GM19452 (cell line): ENCODE measurements around the gene TUG1.

Experiments
- ATAC-seq: cut with Tn5 transposase; IDR thresholded peaks from one replicate; pipeline ENCODE4 v1.9.1; 2021; ENCODE audit not compliant: unreplicated experiment

TUG1 gene

DNA sequence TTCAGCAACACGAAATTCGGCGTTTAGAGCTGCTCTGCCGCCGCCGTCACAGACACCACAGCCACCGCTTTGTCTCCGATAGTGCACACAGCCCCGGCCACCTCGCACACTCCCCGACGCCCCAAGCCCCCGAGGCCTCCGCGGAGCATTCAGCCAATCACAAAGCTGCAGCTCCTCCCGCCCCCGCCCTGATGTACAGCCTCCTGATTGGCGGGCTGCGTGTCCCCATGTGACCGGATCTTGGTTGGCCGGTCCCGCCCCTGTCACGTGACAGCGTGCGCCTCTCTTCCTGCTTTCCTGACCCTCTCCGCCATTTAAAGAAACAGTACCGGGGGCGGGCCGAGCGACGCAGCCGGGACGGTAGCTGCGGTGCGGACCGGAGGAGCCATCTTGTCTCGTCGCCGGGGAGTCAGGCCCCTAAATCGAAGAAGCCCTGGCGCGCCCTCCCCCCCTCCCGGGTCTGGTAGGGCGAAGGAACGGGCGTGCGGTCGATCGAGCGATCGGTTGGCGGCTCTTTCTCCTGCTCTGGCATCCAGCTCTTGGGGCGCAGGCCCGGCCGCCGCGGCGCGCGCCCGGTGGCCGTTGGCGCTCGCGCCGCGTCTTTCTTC, at the start of gene TUG1:
TUG1 (plus strand) TSS at position 342 of the 608 bp plus-strand sequence.
- ATAC-seq = peak; percentile 83

DNA sequence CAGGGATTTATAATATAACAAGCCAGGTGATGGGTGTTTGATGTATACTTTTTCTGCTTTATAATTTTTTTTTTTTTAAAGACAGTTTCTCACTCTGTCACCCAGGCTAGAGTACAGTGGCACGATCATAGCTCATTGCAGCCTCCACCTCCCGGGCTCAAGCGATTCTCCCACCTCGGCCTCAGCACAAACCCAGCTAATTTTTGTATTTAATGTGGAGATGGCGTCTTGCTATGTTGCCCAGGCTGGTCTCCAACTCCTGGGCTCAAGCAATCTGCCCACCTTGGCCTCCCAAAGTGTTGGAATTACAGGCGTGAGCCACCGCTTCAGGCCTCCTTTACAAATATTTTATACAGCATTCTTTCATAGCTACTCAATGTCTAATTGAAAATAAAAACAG, 49.1 kb upstream of the TUG1 start:
- ATAC-seq = no peak

DNA sequence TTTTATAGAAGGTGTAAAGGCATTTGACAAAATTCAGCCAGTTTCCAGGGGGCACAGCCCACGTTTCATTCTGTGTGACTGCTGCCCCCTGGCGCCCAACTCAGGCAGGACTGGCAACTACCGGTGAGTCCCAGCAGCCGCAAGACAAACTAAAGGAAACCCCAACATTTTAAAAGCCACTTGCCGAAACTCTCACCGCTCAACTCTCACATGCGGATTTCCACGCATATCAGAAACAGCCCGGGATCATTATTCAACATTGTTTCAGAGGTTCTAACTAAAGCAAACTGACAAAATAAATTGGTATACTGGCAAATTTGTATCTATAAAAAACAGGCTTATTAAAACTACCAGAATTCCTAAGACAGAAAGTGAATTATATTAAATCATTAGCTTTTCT, 48.7 kb upstream of the TUG1 start:
- ATAC-seq = no peak

DNA sequence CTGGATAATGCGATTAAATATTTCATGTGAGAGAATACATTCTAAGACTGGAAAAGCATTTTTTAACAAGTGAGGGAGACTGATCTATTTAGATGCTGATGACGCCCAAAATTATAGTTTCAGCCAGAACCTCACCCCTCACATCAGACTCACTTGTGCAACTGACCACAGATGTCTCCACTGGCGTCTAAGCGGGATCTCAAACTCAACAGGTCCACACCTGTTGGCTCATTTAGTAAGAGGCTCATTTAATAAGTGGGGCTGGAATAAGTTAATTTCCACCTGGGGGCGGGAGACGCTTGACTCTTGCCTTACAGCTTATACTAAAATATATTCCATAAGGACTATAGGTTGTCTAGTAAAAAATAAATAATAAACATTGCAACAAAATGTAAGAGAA, 48.0 kb upstream of the TUG1 start:
- no peak for ATAC-seq

DNA sequence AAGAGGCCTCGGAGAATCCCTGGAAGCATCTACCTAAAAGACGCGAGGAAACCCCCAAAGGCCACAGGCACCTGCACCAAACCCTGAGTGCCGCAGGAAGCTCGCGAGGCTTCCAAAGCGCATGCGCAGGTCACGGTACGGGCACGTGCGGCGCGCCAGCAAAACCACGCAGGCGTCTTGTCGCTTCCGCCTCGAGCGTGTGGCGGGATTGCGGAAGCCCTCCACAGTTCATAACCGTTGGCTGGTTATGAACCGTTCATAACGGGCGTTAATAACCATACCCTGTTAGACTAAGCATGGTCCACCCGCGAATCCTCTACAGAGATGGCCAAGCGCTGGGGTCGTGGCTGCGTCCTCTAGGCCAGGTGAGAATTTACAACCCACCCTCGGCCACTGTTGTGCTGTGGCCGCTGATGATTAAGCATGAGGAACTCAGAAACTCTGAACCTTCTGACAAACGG, 46.9 kb upstream of the TUG1 start:
- ATAC-seq = no peak

DNA sequence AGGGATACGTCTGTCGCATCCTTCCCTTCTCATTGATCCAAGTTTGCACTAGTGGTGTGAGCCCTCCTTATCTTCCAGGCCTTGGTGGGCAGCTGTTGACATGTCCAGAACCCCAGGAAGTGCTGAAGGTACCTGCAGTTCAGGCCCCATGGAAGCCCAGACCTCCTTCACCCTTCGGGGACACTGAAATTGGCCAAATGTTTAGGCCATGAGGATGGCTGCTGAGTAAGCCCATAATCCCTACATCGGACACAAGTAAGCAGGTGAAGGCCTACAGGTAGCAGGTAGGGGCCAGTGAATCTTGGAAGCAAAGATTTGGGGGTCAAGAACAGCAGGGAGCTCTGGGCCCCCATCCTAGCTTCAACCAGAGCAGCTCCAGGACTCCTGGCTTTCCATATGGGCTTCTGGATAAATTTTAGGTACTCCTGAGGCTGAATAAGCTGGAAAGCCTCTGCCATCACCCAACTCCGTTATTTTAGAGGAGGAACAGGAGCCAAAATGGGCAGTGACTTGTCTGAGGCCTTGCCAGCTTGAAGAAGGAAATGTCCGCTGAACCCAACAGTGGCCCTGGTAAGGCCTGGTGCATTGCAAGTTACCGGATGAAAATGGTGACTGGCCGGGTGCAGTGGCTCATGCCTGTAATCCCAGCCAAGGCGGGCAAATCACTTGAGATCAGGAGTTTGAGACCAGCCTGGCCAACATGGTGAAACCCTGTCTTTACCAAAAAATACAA, 45.7 kb upstream of the TUG1 start:
- ATAC-seq = no peak

DNA sequence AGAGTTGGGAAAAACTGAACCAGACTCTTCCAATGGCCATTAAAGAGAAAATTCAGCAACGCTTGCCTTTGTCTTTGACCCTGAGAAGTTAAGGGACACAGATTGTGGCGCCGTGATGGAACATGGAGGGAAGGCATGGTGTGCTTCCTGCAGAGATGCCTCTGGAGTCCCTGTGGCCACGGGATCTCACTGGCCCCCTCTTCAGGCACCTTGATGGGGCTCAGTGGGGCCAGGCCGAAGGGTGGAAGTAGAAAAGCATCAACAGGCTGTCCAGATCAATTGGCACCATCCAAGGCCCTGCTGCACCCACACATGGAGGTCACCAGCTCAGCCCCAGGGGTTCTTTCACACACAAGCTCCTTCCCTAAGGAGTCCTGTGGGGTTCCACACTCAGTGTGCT, 43.4 kb upstream of the TUG1 start:
- no peak for ATAC-seq

DNA sequence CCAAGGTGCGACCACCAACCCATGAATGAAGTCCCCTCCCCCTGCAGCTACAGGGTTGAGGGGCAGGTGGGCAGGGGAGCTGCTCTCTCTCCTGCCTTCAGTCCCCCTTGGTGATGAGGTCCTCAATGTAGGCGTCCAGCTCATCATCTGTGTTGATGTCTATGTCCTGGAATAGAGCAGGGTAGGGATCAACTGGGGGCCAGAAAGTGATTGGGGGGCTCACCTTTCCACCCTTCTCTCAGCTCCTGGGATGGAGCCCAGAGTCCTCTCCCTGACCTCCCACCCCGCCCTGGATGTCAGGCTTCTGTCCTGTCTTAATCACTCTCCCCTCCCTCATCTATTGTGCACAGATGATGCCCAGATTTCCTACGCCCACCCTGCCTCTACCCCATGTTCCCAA, 42.4 kb upstream of the TUG1 start:
- ATAC-seq = no peak

DNA sequence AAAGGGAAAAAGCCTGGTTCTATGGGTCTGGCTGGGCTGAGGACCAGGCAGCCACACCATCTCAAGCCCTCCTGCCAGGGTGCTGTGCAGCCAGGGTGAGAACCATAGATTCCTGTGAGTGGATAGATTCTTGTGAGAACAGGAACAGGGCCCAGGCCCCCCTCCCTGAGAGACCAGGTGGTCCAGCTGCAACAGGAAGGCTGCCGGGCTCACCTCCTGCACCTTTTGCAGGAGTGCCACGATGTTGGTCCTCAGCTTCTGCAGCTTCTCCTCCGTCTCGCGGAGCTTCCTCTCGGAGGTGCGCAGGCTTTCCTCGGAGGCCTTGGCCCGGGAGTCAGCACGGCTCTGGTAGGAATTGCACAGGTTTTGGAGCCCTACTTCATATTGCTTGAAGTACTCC, 41.3 kb upstream of the TUG1 start:
- ATAC-seq = no peak

DNA sequence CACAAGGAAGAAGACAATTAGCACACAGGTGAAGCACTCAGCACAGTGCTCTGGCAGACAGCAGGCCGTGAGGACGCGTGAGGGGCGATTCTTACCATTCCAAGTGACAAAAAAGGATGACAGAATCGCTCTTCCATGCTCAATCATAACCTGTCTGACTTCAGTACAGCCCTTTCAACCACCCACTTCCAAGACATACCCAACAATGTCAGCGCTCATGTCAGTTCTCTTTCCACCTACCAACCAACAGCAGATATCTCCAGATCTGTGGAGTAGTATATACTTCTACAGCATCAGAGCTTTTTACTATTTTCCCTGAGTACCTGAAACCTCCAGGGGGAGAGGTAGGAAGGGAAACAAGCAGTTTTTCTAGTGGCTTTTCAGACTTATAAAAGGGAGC, 40.7 kb upstream of the TUG1 start:
- no peak for ATAC-seq

DNA sequence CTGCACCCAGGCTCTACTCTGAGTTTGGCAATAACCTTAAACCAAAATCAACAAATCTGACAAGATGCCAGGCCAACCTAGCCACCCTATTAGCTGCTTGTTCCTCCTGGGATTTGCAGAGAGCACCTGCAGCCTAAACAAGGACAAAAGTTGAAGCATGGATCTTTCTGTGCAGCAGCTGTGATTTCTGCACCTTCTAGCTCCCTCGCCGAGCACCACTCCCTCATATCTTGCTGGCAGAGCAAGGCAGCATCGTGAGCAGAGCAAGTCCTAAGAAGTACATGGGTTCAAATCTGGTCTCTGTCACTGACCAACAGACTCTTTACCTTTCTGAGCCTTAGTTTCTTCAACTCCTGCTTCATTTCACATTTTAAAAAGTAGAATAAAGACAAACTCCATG, 38.8 kb upstream of the TUG1 start:
- ATAC-seq = no peak

DNA sequence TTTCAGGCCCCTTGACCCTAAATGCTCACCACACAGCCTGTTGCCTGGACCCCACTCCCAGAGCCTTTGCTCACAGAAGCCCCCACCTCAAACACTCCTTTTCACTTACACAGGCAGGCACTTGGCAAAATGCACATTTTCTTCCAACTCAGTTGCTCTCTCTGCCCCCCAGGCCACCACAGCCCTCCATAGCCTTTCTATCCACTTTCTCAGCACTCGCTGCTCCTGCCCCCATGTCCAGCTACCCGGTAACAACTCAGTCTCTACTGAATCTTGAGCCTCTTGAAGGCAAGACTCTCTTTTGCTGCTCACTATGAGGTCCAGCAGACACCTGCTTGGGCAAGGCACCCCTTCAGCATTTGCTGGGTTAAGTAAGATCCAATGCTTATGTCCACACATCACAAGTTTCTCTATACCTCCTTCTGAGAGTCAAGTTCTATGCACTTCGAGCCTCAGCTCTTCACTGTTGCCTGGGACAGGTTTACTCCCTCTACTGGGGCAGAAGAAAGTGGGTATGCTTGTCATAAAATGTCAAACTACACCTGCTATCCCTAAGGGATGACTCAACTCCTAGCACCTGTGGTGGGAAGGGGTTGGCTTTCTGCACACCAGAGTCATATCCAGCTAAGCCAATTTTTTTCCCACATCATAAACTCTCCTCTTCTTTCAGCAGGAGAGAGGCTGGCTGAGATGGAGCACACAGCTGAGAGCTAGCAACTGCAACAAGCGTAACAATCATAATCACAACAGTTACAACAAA, 37.3 kb upstream of the TUG1 start:
- no peak for ATAC-seq

DNA sequence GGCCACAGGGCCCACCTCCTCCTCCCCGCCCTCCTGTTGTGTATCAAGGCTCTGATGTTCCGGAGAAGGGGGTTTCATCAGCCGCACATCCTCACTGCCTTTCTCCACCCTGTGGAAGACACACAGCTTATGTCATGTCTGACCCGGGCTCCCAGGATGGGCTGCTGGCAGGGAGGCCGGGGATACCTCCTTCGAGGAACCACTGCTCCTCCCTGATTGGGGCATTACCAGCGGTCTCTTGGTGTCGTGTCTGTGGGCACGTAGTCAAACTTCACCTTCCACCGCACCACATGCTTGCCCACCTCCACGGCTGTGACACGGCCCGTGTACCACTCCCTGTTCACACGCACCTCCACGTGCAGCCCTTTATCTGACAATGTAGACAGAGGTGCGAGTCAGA, 36.4 kb upstream of the TUG1 start:
- no peak for ATAC-seq

DNA sequence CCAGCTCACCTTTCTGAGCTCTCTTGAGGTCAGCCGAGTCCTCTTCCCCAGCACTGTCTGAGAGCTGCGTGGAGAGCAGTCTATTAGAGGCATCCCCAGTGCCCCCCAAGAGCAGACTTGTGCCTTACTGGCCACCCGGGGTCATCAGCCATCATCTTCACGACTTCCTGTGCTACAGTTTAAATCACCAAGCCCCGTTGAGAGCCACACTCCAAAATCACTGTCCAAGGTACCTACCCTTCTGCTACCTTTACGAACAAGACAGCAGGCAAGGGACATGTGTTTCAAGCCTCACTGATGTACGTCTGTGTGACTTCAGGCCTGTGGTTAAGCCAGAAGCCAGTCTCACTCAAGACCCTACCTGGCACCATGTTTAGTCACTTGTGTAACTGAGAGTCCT, 35.6 kb upstream of the TUG1 start:
- no peak for ATAC-seq

DNA sequence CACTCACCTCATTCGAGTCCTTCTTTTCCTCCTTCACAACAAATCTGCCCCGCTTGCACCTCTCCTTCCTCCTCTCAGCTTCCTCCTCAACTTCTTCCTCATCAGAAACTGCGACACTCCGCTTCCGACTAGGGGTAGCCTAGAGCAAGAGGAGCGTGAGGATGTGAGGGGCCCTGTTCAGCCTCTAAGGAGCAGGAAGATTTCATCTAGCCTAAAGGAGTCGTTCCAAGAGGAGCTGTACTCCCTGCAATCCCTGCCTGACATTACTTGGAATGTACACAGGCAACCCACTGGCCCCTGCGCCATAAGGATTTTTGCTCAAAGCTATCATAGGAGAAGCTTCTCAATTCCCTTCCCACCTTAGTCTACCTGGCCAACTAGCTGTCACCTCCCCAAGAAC, 35.0 kb upstream of the TUG1 start:
- no peak for ATAC-seq

DNA sequence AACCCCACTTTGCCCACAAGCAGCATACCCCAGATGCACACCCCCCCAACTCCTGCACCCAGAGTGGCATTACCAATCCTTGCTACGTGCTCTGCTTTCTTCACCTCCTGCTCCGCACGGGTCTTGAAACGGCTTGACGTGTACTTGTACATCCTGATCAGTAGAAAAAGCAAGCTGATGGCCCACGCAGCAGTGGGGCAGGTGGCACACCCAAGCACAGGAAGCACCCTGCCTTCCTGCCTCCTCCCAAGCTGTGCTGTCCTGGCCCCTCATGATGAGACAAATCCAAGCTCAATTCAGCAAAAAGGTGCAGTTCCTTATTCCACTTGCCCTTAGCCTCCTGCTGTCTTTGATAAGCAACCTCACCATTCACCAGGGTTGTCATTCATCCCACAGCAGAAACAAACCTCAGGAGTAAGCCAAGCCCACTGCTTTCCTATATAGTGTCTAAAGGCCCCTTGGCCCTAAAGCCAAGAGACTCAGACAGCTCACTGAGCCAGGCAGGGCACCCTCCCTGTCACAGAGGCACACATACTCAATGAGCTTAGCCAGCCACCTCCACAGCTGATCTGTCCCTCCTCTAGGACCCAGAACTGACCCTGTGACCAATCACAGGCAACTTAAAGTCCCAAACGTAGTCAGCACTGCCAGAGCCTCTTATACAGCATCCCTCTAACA, 28.2 kb upstream of the TUG1 start:
- no peak for ATAC-seq

DNA sequence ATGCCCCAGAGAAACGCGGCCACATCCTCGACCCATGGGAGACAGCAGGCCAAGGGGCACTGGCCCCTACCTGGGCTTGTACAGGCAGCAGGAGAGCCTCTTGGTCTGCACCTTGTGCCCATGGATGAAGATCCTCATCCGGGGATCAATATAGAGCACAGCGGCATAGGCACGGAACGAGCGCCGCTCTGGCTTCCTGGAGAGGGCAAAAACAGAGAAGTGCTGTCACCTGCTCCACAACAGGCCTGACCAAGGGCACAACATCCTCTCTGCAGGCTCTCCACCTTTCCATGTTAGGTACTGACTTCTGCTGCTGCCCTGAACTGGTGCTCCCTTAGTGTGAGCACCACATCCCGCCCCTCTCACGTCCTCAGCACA, 27.7 kb upstream of the TUG1 start:
- no peak for ATAC-seq

DNA sequence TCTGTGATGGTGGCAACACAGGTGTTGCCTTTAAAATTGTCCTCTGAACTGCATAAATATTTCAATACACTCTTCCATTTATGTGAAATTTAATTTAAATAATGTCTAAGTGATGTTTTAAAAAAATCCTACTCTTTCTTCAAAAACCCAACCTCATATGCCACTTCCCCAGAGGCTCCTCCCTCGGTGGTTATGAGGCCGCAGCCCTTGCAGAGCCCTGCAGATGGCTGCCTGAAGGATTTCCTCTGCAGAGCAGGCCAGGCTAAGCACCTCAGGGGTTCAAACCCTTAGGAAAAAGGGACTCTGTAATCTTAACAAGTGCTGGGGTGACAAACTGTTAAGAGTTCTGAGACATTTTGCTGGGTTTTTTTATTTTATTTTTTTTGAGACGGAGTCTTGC, 25.7 kb upstream of the TUG1 start:
- no peak for ATAC-seq

DNA sequence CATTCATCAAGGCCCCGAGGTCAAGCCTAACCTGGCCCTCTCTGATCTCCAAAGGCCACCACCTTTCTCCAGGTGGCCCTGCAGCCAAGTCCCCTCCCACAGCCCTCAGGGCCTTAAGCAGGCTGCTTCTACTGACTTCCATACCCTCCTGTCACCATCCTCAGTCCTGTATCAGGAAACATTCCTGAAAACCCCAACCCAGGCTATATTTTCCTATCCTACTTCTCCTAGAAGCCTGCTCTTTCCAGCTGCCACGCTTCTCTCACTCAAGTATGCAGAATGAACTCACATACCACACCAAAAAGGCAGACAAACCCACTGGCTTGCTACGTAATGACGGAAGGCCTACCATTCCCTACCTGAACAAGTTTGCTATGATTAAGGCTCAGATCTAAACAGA, 24.1 kb upstream of the TUG1 start:
- ATAC-seq = no peak

DNA sequence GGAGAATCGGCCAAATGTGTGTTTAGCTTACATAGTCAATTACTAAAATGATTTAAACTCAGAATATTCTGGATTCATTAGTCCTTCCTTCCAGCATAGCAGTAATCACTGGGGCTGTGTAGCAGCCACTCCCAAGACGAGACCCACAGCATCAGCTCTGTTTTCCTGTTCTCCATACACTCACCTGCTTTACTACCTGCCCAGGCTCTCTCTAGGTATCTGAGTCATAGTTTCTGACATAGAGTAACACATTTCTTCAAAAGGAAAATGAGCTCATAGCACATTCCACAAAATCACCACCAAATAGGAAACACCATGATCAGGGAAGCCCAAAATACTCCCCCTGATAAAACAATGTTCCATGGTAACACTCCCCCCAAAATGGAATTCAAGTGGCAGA, 23.4 kb upstream of the TUG1 start:
- no peak for ATAC-seq

DNA sequence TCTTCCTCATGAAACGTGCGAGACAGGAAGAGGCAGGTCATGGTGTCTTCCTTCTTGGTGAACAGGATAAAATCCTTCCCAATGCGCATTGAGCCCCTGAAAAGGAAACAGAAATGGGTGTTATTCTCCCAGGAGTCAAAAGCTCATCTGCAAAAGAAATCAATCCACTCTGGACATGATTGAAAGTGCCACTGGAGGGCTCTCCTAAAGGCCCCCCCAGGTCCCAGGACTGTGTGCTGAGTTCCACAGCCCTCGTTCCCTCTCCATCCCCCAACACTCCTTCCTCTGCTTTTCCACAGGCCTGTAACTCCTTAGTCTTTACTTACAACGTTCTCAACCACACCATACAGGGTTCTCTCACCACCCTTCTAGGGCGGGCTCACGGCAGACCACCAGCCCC, 22.7 kb upstream of the TUG1 start:
- ATAC-seq = no peak
